Stimulated activated CD4-positive, alpha-beta T cell treated with anti-CD3 and anti-CD28 coated beads, Interleukin-4, amount 100 ng/mL, for 1 hour (primary cell): ENCODE measurements around the gene SPNS1.
"Not testable (repeated sequence)": the region's sequence is repeated elsewhere in the genome, so short reads cannot be mapped to it uniquely, and the experiment has no call there.

Experiments
- DNase-seq: peaks from one replicate; pipeline ENCODE4 v3.0.0-alpha.2; 2020

SPNS1 gene

GRCh38 chr16:28974437-28975157 lies at the start of gene SPNS1:
TSS of gene SPNS1 (plus strand) at chr16:28974778. CDS start at chr16:28975152, 374 bp downstream.
- DNase-seq, result peak; percentile 91

DNA sequence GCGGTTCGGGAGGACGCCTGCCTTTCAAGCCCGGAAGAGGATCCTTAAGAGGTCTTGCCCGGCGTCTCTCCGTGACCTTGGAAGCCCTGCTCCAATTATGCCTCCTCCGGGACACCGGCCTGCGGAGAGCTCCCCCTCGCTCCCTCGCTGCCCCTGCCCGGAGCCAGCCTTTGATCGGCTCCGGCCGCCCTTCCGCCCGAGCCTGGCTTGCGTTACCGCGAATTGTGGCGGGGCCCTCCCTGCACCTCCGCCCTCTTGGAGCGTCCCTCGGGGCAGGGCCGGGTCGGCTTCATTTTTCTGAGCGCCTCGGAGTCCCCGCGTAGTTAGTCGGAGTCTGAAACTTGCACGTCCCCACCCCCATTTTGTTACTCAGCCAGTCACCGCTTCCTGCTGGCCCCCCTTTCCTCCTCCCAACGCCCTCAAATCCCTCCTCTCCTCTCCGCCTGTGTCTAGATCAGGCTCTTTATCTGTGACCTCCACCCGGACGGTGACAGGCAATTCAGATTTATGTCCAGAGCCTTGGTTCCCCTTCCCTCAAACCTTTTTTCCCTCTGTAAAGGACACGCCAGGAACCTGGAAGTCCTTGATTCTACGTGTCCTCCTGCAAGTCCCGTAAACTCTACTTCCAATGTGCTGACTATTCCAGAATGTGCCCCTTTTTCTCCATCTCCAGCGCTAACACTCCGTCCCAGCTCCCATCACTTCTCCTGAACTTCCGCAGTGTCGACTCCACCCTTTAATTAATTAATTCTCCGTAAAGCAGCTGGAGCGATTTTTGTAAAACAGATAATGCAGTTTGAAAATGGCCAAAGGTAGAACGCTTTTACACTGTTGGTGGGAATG lies 49.0 kb upstream of the SPNS1 start:
- peak; percentile 79 for DNase-seq

DNA sequence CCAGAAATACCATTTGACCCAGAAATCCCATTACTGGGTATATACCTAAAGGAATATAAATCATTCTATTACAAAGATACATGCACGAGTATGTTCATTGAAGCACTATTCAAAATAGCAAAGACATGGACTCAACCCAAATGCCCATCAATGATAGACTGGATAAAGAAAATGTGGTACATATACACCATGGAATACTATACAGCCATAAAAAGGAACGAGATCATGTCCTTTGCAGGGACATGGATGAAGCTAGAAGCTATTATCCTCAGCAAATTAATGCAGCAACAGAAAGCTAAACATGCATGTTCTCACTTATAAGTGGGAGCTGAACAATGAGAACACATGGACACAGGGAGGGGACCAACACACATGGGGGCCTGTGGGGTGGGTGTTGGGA lies 48.3 kb upstream of the SPNS1 start:
- DNase-seq, result not testable (repeated sequence)

- DNase-seq, result no peak
Observed at GRCh38 chr16:28927815-28928214, 46.8 kb upstream of the SPNS1 start.

DNA sequence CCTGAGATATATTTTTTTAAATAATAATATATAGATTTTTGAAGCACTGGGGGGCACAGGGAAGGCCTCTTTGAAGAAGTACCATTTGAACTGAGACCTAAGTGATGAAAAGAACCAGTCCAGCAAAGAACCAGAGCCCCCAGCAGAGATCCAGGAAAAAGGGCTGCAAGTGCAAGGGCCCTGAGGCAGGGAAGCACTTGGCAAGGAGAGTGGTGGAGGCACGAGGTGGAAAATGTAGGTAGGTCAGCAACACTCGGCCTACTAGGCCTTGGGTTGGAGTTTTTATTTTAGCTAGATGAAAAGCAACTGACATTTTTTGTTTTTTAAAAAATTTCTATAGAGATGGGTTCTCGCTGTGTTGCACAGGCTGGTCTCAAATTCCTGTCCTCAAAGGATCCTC lies 44.4 kb upstream of the SPNS1 start:
- DNase-seq, result no peak

- DNase-seq, result no peak
Observed at GRCh38 chr16:28930652-28931051, 43.9 kb upstream of the SPNS1 start.

DNA sequence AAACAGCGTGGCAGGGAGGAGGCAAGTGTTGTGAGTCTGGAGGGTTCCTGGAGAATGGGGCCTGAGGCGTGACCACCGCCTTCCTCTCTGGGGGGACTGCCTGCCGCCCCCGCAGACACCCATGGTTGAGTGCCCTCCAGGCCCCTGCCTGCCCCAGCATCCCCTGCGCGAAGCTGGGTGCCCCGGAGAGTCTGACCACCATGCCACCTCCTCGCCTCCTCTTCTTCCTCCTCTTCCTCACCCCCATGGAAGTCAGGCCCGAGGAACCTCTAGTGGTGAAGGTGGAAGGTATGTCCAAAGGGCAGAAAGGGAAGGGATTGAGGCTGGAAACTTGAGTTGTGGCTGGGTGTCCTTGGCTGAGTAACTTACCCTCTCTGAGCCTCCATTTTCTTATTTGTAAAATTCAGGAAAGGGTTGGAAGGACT lies 42.8 kb upstream of the SPNS1 start, which contains the start of gene CD19:
Gene CD19 (plus strand): TSS at position 171 of the 425 bp plus-strand sequence. CDS start 30 bp downstream, at position 201.
- no peak for DNase-seq

GRCh38 chr16:28932339-28933141 lies 42.0 kb upstream of the SPNS1 start:
- DNase-seq, result no peak

- no peak for DNase-seq
Observed at GRCh38 chr16:28933171-28933570, 41.4 kb upstream of the SPNS1 start.

GRCh38 chr16:28935346-28935745 lies 39.2 kb upstream of the SPNS1 start:
- DNase-seq, result no peak

GRCh38 chr16:28935924-28936783 lies 38.4 kb upstream of the SPNS1 start:
- peak; percentile 83 for DNase-seq

- no peak for DNase-seq
Observed at GRCh38 chr16:28936784-28937155, 37.8 kb upstream of the SPNS1 start.

DNA sequence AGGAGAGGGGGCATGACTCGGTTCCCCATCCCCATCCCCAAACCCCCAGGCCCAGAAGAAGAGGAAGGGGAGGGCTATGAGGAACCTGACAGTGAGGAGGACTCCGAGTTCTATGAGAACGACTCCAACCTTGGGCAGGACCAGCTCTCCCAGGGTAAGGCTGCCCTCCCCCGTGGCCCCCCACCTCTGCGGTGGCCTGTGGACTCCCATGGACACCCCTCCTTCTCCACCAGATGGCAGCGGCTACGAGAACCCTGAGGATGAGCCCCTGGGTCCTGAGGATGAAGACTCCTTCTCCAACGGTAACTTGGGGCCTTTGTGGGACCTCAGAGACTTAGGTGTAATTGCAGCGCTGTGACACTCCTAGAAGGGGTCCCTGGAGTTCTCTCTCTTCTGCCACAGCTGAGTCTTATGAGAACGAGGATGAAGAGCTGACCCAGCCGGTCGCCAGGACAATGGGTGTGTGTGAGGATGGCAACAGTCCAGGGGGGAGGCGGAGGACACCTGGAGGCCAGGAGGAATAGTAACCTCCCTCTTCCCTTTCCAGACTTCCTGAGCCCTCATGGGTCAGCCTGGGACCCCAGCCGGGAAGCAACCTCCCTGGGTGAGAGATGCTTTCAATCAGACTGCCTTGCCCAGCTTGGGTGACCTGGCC lies 37.2 kb upstream of the SPNS1 start:
- DNase-seq, result no peak

DNA sequence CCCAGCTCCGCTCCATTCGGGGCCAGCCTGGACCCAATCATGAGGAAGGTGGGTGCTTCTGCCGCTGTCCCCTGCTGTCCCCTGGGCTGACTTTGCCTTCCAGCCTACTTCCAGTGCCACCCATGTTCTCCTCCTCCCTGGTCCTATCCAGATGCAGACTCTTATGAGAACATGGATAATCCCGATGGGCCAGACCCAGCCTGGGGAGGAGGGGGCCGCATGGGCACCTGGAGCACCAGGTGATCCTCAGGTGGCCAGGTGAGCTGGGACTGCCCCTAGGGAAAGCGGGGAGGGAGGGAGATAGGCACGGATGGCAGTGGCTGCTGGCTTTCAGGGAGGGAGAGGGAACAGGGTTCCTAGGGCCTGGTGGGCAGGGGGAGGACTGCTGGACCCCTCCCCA lies 35.9 kb upstream of the SPNS1 start:
- DNase-seq, result no peak

- not testable (repeated sequence) for DNase-seq
Observed at GRCh38 chr16:28939825-28940224, 34.8 kb upstream of the SPNS1 start.

DNA sequence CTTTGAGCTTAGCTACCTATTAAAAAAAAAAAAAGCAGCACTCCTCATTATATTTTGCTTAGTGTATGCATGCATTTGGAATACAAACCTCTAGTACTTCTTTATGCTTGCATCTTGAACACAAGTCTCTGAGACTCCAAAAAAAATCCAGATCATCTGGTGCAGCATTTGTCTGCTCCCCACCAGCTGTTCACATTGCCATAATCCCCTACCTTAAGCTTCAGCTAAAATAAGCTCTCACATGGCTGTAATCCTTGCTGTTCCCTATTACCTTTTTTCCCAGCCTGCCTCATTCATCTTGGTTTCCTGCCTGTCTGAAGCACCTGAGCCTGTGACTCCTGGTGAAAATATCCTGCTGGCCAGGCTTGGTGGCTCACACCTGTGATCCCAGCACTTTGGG lies 31.3 kb upstream of the SPNS1 start:
- no peak for DNase-seq

DNA sequence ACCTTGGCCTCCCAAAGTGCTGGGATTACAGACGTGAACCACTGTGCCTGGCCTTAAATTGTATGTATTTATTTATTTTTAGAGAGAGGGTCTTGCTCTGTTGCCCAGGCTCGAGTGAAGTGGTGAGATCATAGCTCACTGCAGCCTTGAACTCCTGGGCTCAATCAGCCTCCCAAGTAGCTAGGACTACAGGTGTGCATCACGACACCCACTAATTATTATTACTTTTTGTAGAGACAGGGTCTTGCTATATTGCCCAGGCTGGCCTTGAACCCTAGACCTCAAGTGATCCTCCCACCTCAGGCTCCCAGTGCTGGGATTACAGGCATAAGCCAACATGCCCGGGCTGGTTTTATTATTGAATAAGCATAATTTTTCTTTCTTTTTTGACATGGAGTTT lies 27.9 kb upstream of the SPNS1 start:
- DNase-seq, result no peak

DNA sequence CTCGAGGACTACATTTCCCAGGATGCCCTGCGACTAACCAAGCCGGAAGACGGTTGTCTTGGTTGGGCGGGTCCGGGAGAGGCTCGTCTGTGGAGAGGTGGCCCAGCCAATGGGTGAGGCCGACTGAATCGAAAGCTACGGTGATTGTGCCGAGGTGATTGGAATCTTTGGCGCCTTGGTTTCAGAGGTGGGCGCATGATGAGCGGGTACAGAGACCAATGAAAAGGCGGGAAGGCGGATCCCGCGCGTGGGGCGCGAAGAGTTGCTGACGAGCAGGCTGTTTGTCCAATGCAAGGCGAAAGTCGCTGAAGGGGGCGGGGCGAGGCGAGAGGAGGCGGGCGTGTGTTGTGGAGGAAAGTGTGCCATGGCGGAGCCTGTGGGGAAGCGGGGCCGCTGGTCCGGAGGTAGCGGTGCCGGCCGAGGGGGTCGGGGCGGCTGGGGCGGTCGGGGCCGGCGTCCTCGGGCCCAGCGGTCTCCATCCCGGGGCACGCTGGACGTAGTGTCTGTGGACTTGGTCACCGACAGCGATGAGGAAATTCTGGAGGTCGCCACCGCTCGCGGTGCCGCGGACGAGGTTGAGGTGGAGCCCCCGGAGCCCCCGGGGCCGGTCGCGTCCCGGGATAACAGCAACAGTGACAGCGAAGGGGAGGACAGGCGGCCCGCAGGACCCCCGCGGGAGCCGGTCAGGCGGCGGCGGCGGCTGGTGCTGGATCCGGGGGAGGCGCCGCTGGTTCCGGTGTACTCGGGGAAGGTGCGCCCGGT lies 23.7 kb upstream of the SPNS1 start, which contains the start of gene NFATC2IP:
Gene NFATC2IP (plus strand): TSS at position 290 of the 762 bp plus-strand sequence. CDS start 75 bp downstream, at position 365.
- peak; percentile 100 for DNase-seq

- peak; percentile 31 for DNase-seq
Observed at GRCh38 chr16:28951410-28951943, 23.1 kb upstream of the SPNS1 start.

- no peak for DNase-seq
Observed at GRCh38 chr16:28958216-28958615, 16.4 kb upstream of the SPNS1 start.
